SK-N-MC (cell line): ENCODE data around the gene NSMCE4A.
"Not testable (repeated sequence)": the region's sequence is repeated elsewhere in the genome, so short reads cannot be mapped to it uniquely, and the experiment has no call there.

ENCODE experiments used
- DNase-seq: peaks from one replicate; pipeline ENCODE4 v3.0.0-alpha.2; 2011; ENCODE audit warnings: low read depth, low spot score
- H3K27ac ChIP-seq: fragments of 200-600 bp; sonication (generic); 2 replicates; pipeline ENCODE4 v1.5.1; 2016; ENCODE audit warnings: mixed run types
- H3K36me3 ChIP-seq: fragments of 200-600 bp; sonication (generic); 2 replicates; pipeline ENCODE4 v1.6.1; 2017; ENCODE audit warnings: antibody characterized with exemption, low read length, mixed read lengths; ENCODE audit not compliant: insufficient read depth
- H3K4me3 ChIP-seq: fragments of 200-600 bp; sonication (generic); 2 replicates; pipeline ENCODE4 v1.5.1; 2016
- H3K9ac ChIP-seq: fragments of 200-600 bp; sonication (generic); 2 replicates; pipeline ENCODE4 v1.8.0; 2017; ENCODE audit warnings: mixed run types, mixed read lengths; ENCODE audit not compliant: insufficient read length
- H3K9me3 ChIP-seq: fragments of 200-600 bp; sonication (generic); 2 replicates; pipeline ENCODE4 v1.6.1; 2017; ENCODE audit warnings: low read depth, mild to moderate bottlenecking, antibody characterized with exemption, low read length, moderate library complexity, mixed read lengths
- EZH2 ChIP-seq: fragments of 200-600 bp; sonication (generic); IDR thresholded peaks from one replicate; pipeline ENCODE4 v1.6.1; 2017; ENCODE audit warnings: antibody characterized with exemption
- FOXP2 ChIP-seq: optimal IDR thresholded peaks from 2 replicates; pipeline ENCODE3; 2011; ENCODE audit warnings: mild to moderate bottlenecking, moderate library complexity; ENCODE audit not compliant: insufficient read depth; ENCODE audit errors: extremely low read length, control extremely low read depth
- POLR2AphosphoS5 ChIP-seq: IDR thresholded peaks from 2 replicates; pipeline ENCODE4 v1.6.1; 2012; ENCODE audit warnings: mild to moderate bottlenecking, low read depth, low read length, borderline replicate concordance

NSMCE4A gene

DNA sequence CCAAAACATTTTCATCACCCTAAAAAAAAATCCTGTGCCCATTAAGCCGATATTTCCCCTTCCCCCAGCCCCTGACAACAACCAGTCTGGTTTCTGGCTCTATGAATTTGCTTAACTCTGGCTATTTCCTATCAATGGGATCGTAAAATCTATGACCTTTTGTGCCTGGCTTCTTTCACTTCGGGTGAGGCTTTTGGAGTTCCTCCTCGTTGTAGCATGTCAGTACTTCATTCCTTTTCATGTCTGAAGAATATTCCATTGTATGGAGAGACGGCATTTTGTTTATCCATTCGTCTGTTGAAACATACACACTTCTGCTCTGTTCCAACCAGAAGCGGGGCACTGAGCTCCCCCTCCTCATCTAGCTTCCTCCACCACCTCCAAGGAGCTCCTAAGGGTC lies 43.5 kb upstream of the NSMCE4A start:
- Histone ChIP-seq H3K9ac (no peak overlapping the region), H3K27ac (no peak overlapping the region), H3K36me3 (no peaks in the 10 kb centered on the region), H3K9me3 (no peaks in the 10 kb centered on the region), H3K4me3 (no peak overlapping the region)
- DNase-seq = no peak
- no peak for TF ChIP-seq POLR2AphosphoS5

- not testable (repeated sequence) for DNase-seq, H3K36me3 ChIP-seq, H3K4me3 ChIP-seq, H3K27ac ChIP-seq, H3K9ac ChIP-seq, H3K9me3 ChIP-seq
These were observed 42.9 kb upstream of the NSMCE4A start for GRCh38 chr10:122017926-122018325.

- DNase-seq = no peak
- no peaks in the 10 kb centered on the region for H3K9me3 ChIP-seq
- H3K36me3 ChIP-seq = no peaks in the 10 kb centered on the region
- no peak overlapping the region for H3K4me3 ChIP-seq
- H3K27ac ChIP-seq = no peak overlapping the region
- H3K9ac ChIP-seq = no peak overlapping the region
- no peak for TF ChIP-seq EZH2
These were observed 39.7 kb upstream of the NSMCE4A start for GRCh38 chr10:122014652-122015248.

DNA sequence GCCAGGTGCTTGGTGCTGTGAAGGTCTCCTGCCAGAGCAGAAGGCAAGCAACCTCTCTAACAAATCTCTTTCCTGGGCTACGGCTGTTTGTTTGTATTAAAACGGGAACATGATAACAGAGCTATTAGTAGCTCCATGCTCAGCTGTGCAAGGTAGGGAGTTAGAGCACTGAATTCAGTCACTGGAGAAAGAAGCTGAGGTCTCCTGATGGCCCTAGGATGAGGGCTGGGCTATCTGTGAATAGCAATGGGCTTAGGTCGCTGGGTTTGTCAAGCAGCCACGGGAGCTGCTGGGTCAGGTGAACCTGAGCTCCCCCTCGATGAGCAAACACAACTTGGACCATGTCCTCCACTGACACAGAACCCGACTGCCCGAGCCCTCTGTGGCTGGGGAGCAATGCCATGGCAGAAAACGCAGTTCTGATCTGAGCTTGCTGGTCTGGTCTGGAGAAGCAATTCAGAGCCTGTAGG lies 38.3 kb upstream of the NSMCE4A start:
- TF ChIP-seq POLR2AphosphoS5 = no peak
- Histone ChIP-seq H3K36me3 (no peaks in the 10 kb centered on the region), H3K4me3 (no peak overlapping the region), H3K9ac (no peak overlapping the region), H3K9me3 (no peaks in the 10 kb centered on the region), H3K27ac (no peak overlapping the region)
- no peak for DNase-seq

DNA sequence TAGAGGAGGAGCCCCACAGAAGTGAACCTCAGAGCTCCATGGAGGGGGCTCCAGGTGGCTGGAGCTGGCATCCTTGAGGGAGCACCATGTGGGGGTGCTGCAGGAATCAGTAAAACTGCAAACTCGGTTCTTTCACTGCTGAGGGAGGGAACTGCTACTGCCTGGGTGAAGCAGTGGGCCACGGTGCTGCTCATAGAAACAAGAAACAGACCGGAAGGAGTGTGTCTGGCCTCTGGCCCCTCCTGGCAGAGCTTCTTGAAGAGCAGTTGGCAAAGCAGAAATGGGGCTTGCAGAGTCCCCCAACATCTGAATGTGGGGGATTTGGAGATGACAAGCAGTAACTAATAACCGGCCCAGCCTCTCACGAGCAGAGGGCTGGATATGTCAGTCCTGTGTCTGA lies 37.7 kb upstream of the NSMCE4A start:
- H3K9me3 ChIP-seq = no peaks in the 10 kb centered on the region
- no peaks in the 10 kb centered on the region for H3K36me3 ChIP-seq
- no peak overlapping the region for H3K27ac ChIP-seq
- TF ChIP-seq EZH2 = no peak
- no peak for TF ChIP-seq FOXP2
- no peak for TF ChIP-seq POLR2AphosphoS5
- no peak for DNase-seq
- H3K9ac ChIP-seq = no peak overlapping the region
- no peak overlapping the region for H3K4me3 ChIP-seq

DNA sequence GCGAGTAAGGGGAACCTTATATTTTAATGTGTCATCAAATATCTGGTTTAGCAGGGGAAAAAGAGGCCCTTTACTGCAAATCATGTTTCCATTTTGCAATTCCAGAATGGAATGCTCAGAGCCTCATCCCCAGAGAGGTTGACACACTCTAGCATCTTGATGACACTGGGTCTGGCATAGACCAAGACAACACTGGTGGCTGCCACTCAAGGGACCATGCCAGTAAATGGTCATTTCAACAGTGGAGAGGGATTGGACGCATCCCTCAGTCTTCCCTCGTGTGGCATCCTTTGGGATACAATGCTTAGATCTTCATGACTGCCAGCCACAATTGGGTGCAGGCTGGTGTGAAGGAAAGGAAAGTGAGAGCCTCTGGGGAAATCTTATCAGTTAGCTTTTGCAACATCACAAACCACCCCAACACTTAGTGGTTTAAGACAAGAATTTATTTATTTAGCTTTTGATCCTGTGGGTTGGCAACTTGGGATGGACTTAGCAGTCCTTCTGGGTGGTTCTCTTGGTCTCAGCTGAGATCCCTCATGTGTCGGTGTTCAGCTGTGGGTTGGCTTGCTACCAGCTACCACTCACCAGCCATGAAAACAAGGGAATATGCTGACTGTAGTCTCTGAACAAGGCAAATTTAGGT lies 35.5 kb upstream of the NSMCE4A start:
- Histone ChIP-seq H3K9ac (no peak overlapping the region), H3K9me3 (no peaks in the 10 kb centered on the region), H3K36me3 (no peaks in the 10 kb centered on the region), H3K4me3 (no peak overlapping the region), H3K27ac (no peak overlapping the region)
- TF ChIP-seq POLR2AphosphoS5 = no peak
- TF ChIP-seq EZH2 = no peak
- TF ChIP-seq FOXP2 = no peak
- DNase-seq = no peak

- H3K4me3 ChIP-seq = no peak overlapping the region
- no peak overlapping the region for H3K9ac ChIP-seq
- no peak for TF ChIP-seq FOXP2
- TF ChIP-seq POLR2AphosphoS5 = no peak
- TF ChIP-seq EZH2 = no peak
- no peak for DNase-seq
- H3K27ac ChIP-seq = no peak overlapping the region
- H3K9me3 ChIP-seq = no peaks in the 10 kb centered on the region
- H3K36me3 ChIP-seq = no peaks in the 10 kb centered on the region
These were observed 32.4 kb upstream of the NSMCE4A start for GRCh38 chr10:122007415-122007814.

GRCh38 chr10:122001698-122002097 lies 26.7 kb upstream of the NSMCE4A start:
- no peak overlapping the region for H3K4me3 ChIP-seq
- no peaks in the 10 kb centered on the region for H3K9me3 ChIP-seq
- no peak overlapping the region for H3K9ac ChIP-seq
- H3K36me3 ChIP-seq = no peaks in the 10 kb centered on the region
- no peak for DNase-seq
- TF ChIP-seq POLR2AphosphoS5 (no peak), FOXP2 (no peak), EZH2 (no peak)
- no peak overlapping the region for H3K27ac ChIP-seq

GRCh38 chr10:121999301-121999700 lies 24.3 kb upstream of the NSMCE4A start:
- H3K36me3 ChIP-seq = no peaks in the 10 kb centered on the region
- TF ChIP-seq FOXP2 (no peak), POLR2AphosphoS5 (no peak), EZH2 (no peak)
- no peak overlapping the region for H3K4me3 ChIP-seq
- H3K9ac ChIP-seq = no peak overlapping the region
- H3K9me3 ChIP-seq = no peaks in the 10 kb centered on the region
- H3K27ac ChIP-seq = no peak overlapping the region
- no peak for DNase-seq
